H9 (cell line): ENCODE measurements around the gene SDK2. TPM values are rescaled to one million over a fixed set of nuclear protein-coding genes. Genes with fewer than 3 reads are reported as not detected.

Experiments used
- DNase-seq: peaks from one replicate; pipeline ENCODE4 v3.0.0-alpha.2; 2017
- H2AFZ ChIP-seq: one replicate; pipeline ENCODE4 v1.6.1; 2013; ENCODE audit warnings: mild to moderate bottlenecking, low read length, control low read depth, moderate library complexity
- H2AK5ac ChIP-seq: 2 replicates; pipeline ENCODE4 v1.6.1; 2013; ENCODE audit warnings: low read length, control low read depth, mixed read lengths; ENCODE audit not compliant: insufficient read length
- H2BK120ac ChIP-seq: one replicate; pipeline ENCODE4 v1.6.1; 2013; ENCODE audit warnings: low read depth, mild to moderate bottlenecking, low read length, control low read depth, inconsistent platforms; ENCODE audit not compliant: poor library complexity, severe bottlenecking
- H2BK12ac ChIP-seq: 2 replicates; pipeline ENCODE4 v1.6.1; 2013; ENCODE audit warnings: low read length, control low read depth, mixed read lengths, low read depth; ENCODE audit not compliant: insufficient read length
- H2BK15ac ChIP-seq: 2 replicates; pipeline ENCODE4 v1.6.1; 2013; ENCODE audit warnings: low read depth, low read length, control low read depth
- H2BK20ac ChIP-seq: one replicate; pipeline ENCODE4 v1.6.1; 2013; ENCODE audit warnings: low read depth, mild to moderate bottlenecking, low read length, control low read depth, inconsistent platforms; ENCODE audit not compliant: poor library complexity, severe bottlenecking
- H2BK5ac ChIP-seq: 2 replicates; pipeline ENCODE4 v1.6.1; 2013; ENCODE audit warnings: low read length, control low read depth, mixed read lengths; ENCODE audit not compliant: insufficient read length
- H3K14ac ChIP-seq: 2 replicates; pipeline ENCODE4 v1.6.1; 2013; ENCODE audit warnings: low read length, control low read depth; ENCODE audit not compliant: insufficient read depth
- H3K18ac ChIP-seq: 2 replicates; pipeline ENCODE4 v1.6.1; 2013; ENCODE audit warnings: low read depth, mild to moderate bottlenecking, mixed read lengths, low read length, control low read depth; ENCODE audit not compliant: insufficient read length
- H3K23ac ChIP-seq: 2 replicates; pipeline ENCODE4 v1.6.1; 2013; ENCODE audit warnings: low read length, control low read depth, mixed read lengths, low read depth; ENCODE audit not compliant: insufficient read length
- H3K23me2 ChIP-seq: 2 replicates; pipeline ENCODE4 v1.6.1; 2013; ENCODE audit warnings: low read depth, mild to moderate bottlenecking, mixed read lengths, low read length, control low read depth; ENCODE audit not compliant: insufficient read length, poor library complexity, severe bottlenecking
- H3K27ac ChIP-seq: 2 replicates; pipeline ENCODE4 v1.5.1; 2013; ENCODE audit warnings: low read length, control low read depth, mixed read lengths, low read depth; ENCODE audit not compliant: insufficient read length
- H3K27me3 ChIP-seq: 2 replicates; pipeline ENCODE4 v1.6.1; 2013; ENCODE audit warnings: low read length, control low read depth, inconsistent platforms; ENCODE audit not compliant: insufficient read depth
- H3K4ac ChIP-seq: 2 replicates; pipeline ENCODE4 v1.6.1; 2013; ENCODE audit warnings: low read depth, mild to moderate bottlenecking, control low read depth, inconsistent platforms, low read length, moderate library complexity
- H3K4me1 ChIP-seq: 2 replicates; pipeline ENCODE4 v1.6.1; 2013; ENCODE audit warnings: low read length, control low read depth, inconsistent platforms; ENCODE audit not compliant: insufficient read depth
- H3K4me2 ChIP-seq: 2 replicates; pipeline ENCODE4 v1.6.1; 2013; ENCODE audit warnings: low read length, control low read depth, mixed read lengths; ENCODE audit not compliant: insufficient read length, insufficient read depth
- H3K56ac ChIP-seq: 2 replicates; pipeline ENCODE4 v1.6.1; 2013; ENCODE audit warnings: low read depth, mild to moderate bottlenecking, mixed read lengths, low read length, control low read depth; ENCODE audit not compliant: insufficient read length
- H3K79me1 ChIP-seq: 2 replicates; pipeline ENCODE4 v1.6.1; 2013; ENCODE audit warnings: low read depth, mild to moderate bottlenecking, moderate library complexity, low read length, control low read depth, inconsistent platforms; ENCODE audit not compliant: insufficient read depth, poor library complexity, severe bottlenecking
- H3K79me2 ChIP-seq: 2 replicates; pipeline ENCODE4 v1.6.1; 2013; ENCODE audit warnings: low read length, control low read depth, inconsistent platforms; ENCODE audit not compliant: insufficient read depth
- H3K9ac ChIP-seq: 2 replicates; pipeline ENCODE4 v1.6.1; 2013; ENCODE audit warnings: low read length, control low read depth, mixed read lengths; ENCODE audit not compliant: insufficient read length; ENCODE audit errors: extremely low read depth
- H3K9me3 ChIP-seq: one replicate; pipeline ENCODE4 v1.6.1; 2013; ENCODE audit warnings: low read depth, low read length, inconsistent platforms; ENCODE audit not compliant: control insufficient read depth
- H3T11ph ChIP-seq: one replicate; pipeline ENCODE4 v1.6.1; 2013; ENCODE audit warnings: mild to moderate bottlenecking, low read length, control low read depth, inconsistent platforms
- H4K20me1 ChIP-seq: one replicate; pipeline ENCODE4 v1.6.1; 2013; ENCODE audit not compliant: control insufficient read depth, insufficient read length, insufficient read depth
- H4K5ac ChIP-seq: 2 replicates; pipeline ENCODE4 v1.6.1; 2013; ENCODE audit warnings: low read depth, mild to moderate bottlenecking, mixed read lengths, low read length, control low read depth; ENCODE audit not compliant: insufficient read length
- H4K8ac ChIP-seq: replicated peaks from 2 replicates; pipeline ENCODE4 v1.6.1; 2013; ENCODE audit warnings: low read length, control low read depth, mixed read lengths, low read depth; ENCODE audit not compliant: insufficient read length
- H4K91ac ChIP-seq: 2 replicates; pipeline ENCODE4 v1.6.1; 2013; ENCODE audit warnings: low read depth, mild to moderate bottlenecking, moderate library complexity, mixed read lengths, low read length, control low read depth; ENCODE audit not compliant: insufficient read length
- H3K27ac Mint-ChIP-seq, 3 experiments: 2 replicates in 2 of 3; 3 replicates in 1 of 3; pipeline ENCODE4 v1.8.0; 2020 to 2021; ENCODE audit warnings: mixed read lengths in 3 of 3, mild to moderate bottlenecking in 1 of 3, moderate library complexity in 1 of 3
- H3K27me3 Mint-ChIP-seq: 2 replicates; pipeline ENCODE4 v1.8.0; 2021; ENCODE audit warnings: low read depth, mild to moderate bottlenecking, moderate library complexity, mixed read lengths
- H3K36me3 Mint-ChIP-seq, 3 experiments: 2 replicates in 2 of 3; 3 replicates in 1 of 3; pipeline ENCODE4 v1.8.0; 2020 to 2021; ENCODE audit warnings: low read depth in 3 of 3, mixed read lengths in 3 of 3; ENCODE audit not compliant: insufficient read depth in 1 of 3
- H3K4me1 Mint-ChIP-seq, 2 experiments: 2 replicates each; pipeline ENCODE4 v1.8.0; 2020; ENCODE audit warnings: mixed read lengths in 2 of 2
- H3K4me3 Mint-ChIP-seq, 2 experiments: 2 replicates in 1 of 2; 3 replicates in 1 of 2; pipeline ENCODE4 v1.8.0; 2020 to 2021; ENCODE audit warnings: mild to moderate bottlenecking in 2 of 2, mixed read lengths in 2 of 2, moderate library complexity in 1 of 2
- H3K9me3 Mint-ChIP-seq, 2 experiments: 2 replicates in 1 of 2; 3 replicates in 1 of 2; pipeline ENCODE4 v1.8.0; 2020; ENCODE audit warnings: mild to moderate bottlenecking in 2 of 2, mixed read lengths in 2 of 2, moderate library complexity in 1 of 2
- WGBS: extraction: QIAGEN DNeasy Blood & Tissue Kit; methylation state at CpG from one replicate; pipeline ENCODE4 v1.1.7; 2013; ENCODE audit warnings: missing lambda C conversion rate, low lambda C conversion rate, mixed read lengths; ENCODE audit not compliant: insufficient read length; ENCODE audit errors: extremely low coverage; 5-methylcytosine and 5-hydroxymethylcytosine counted together
- total RNA-seq: library from RNA; stranded (reverse); gene quantifications from 2 replicates; pipeline ENCODE4 v1.2.1, GENCODE V29; 2021
- TF ChIP-seq, protein P1 (sequence below): fragments of 200-600 bp; sonication (generic); conservative IDR thresholded peaks from 3 replicates; pipeline ENCODE4 v1.8.0; 2021; ENCODE audit warnings: antibody characterized with exemption, mild to moderate bottlenecking

SDK2 gene
- total RNA-seq, 1 experiment from 2014 or later, result 9.1 TPM

DNA sequence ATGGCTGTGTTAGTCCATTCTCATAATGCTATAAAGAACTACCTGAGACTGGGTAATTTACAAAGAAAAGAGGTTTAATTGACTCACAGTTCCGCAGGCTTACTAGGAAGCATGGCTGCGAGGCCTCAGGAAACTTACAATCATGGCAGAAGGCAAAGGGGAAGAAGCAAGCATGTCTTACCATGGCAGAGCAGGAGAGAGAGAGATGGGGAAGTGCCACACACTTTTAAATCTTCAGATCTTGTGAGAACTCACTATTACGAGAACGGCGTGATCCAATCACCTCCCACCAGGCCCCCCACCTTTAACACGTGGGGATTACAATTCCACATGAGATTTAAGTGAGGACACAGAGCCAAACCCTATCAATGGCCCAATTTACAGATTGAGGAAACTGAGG is 96.5 kb downstream of the SDK2 start:
- Histone ChIP-seq H3K9ac (no peak overlapping the region), H4K20me1 (no peaks in the 10 kb centered on the region), H3K27ac (no peak overlapping the region), H3K4ac (no peak overlapping the region), H3K14ac (no peak overlapping the region), H3K23ac (no peak overlapping the region), H3K9me3 (no peaks in the 10 kb centered on the region), H2BK12ac (no peak overlapping the region), H4K5ac (no peak overlapping the region), H3K27me3 (no peaks in the 10 kb centered on the region), H4K91ac (no peak overlapping the region), H3K23me2 (no peaks in the 10 kb centered on the region), H2BK15ac (no peak overlapping the region), H3K4me2 (no peak overlapping the region), H2BK5ac (no peak overlapping the region), H3K56ac (no peak overlapping the region), H2AFZ (no peak overlapping the region), H3K4me1 (peaks cover 3% of the 10 kb centered on the region; the same call in 1 of the 2 replicates), H3K79me2 (no peaks in the 10 kb centered on the region), H2BK120ac (no peak overlapping the region), H4K8ac (no peak overlapping the region), H3T11ph (no peak overlapping the region), H2BK20ac (no peak overlapping the region), H3K18ac (no peak overlapping the region), H3K79me1 (no peaks in the 10 kb centered on the region), H2AK5ac (no peak overlapping the region)
- Mint-ChIP-seq H3K4me3 (no peak overlapping the region), H3K36me3 (no peaks in the 10 kb centered on the region), H3K9me3 (no peaks in the 10 kb centered on the region), H3K4me1 (peaks cover 44 to 79% of the 10 kb centered on the region in 2 experiments), H3K27ac (no peak overlapping the region), H3K27me3 (no peaks in the 10 kb centered on the region; the same call in 1 of the 2 replicates)
- no CpG with 5 or more reads among the region's 6 CpGs for WGBS
- TF ChIP-seq, protein P1, sequence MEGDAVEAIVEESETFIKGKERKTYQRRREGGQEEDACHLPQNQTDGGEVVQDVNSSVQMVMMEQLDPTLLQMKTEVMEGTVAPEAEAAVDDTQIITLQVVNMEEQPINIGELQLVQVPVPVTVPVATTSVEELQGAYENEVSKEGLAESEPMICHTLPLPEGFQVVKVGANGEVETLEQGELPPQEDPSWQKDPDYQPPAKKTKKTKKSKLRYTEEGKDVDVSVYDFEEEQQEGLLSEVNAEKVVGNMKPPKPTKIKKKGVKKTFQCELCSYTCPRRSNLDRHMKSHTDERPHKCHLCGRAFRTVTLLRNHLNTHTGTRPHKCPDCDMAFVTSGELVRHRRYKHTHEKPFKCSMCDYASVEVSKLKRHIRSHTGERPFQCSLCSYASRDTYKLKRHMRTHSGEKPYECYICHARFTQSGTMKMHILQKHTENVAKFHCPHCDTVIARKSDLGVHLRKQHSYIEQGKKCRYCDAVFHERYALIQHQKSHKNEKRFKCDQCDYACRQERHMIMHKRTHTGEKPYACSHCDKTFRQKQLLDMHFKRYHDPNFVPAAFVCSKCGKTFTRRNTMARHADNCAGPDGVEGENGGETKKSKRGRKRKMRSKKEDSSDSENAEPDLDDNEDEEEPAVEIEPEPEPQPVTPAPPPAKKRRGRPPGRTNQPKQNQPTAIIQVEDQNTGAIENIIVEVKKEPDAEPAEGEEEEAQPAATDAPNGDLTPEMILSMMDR, result no peak
- DNase-seq, result no peak
